Stimulated activated CD4-positive, alpha-beta T cell treated with anti-CD3 and anti-CD28 coated beads, TNF-alpha, amount 100 ng/mL, for 48 hours (primary cell): ENCODE measurements around the gene AKAP13.

Source experiments
- DNase-seq, 3 donors: peaks; one replicate each; pipeline ENCODE4 v3.0.0-alpha.2; 2020; ENCODE audit warnings: low read depth in 3 of 3

AKAP13 gene

DNA sequence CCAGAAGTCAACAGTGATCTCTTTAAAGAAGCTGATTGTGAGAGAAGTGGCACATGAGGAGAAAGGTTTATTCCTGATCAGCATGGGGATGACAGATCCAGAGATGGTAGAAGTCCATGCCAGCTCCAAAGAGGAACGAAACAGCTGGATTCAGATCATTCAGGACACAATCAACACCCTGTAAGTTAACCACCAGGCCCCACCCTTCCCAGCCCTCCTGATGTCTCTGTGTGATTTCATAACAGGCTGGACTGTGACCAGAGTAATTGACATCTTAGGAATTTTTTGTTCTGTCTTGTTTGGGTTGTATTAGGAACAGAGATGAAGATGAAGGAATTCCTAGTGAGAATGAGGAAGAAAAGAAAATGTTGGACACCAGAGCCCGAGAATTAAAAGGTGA lies 346.7 kb downstream of the AKAP13 start:
- DNase-seq, result no peak

DNA sequence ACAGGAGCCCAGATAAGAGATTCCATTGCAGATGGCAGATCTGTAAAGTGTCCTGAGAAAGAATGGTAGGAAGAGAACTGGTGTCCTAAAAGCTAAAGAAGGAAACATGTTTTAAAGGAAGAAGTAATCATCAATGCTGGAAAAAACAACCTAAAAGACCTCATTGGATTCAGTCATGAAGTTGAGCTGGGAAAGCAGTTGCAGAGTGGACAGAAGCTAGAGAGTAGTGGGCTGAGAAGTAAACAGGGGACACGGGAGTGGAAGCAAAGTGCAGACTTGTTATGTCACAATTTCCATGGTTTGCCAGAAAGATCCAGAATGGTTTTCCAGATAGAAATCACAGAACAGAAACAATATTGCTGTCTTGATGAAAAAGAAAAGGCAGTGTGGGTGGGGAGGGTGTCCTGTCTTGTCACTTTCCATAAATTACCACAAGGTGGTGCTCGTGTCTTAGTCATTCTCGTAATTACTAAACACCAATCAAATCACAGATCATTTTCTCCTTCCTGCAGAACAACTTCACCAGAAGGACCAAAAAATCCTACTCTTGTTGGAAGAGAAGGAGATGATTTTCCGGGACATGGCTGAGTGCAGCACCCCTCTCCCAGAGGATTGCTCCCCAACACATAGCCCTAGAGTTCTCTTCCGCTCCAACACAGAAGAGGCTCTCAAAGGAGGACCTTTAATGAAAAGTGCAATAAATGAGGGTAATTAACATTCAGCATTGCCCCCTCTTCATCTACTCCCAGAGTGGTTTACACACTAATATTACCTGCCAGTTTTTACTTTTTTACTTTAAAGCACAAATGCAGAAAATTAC lies 349.8 kb downstream of the AKAP13 start:
- peak in 2 of 3 donors; percentile 21 to 40 for DNase-seq

DNA sequence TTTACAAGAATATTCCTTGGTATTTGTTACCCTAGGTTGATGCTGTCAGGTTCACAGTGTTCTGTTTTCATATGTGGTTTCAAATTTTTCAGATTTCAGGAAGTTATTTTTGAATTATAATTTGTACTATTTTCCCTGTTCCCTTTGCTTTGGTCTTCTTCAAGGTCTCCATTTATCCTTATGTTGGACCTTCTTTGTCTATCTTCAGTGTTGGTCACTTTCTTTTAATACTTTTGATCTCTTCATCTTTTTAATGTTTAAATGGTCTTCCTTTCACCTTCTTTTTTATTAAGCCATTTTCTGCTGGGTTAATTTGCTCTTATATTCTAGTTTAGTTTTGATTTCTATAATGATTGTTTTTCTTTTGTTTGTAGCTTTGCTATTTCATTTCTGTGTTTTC lies 353.0 kb downstream of the AKAP13 start:
- DNase-seq, result no peak

DNA sequence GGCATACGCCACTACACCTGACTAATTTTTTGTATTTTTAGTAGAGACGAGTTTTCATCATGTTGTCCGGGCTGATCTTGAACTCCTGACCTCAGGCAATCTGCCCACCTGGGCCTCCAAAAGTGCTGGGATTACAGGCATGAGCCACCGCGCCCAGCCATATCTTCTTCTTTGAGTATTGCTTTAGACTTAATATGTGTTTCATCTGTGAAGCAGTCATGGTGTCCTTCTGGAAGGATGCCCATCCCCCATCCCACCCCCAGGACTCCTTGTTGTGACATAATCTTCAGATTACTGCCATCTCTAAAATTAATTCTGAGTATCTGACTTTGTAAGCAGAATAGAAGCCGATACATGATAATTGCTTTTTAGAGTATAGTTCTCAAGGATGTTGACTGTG lies 356.7 kb downstream of the AKAP13 start:
- no peak for DNase-seq

DNA sequence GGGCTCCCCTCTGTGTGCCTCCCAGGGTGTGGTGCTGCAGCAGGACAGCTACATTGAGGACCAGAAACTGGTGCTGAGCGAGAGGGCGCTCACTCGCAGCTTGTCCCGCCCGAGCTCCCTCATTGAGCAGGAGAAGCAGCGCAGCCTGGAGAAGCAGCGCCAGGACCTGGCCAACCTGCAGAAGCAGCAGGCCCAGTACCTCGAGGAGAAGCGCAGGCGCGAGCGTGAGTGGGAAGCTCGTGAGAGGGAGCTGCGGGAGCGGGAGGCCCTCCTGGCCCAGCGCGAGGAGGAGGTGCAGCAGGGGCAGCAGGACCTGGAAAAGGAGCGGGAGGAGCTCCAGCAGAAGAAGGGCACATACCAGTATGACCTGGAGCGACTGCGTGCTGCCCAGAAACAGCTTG lies 360.6 kb downstream of the AKAP13 start:
- no peak for DNase-seq

DNA sequence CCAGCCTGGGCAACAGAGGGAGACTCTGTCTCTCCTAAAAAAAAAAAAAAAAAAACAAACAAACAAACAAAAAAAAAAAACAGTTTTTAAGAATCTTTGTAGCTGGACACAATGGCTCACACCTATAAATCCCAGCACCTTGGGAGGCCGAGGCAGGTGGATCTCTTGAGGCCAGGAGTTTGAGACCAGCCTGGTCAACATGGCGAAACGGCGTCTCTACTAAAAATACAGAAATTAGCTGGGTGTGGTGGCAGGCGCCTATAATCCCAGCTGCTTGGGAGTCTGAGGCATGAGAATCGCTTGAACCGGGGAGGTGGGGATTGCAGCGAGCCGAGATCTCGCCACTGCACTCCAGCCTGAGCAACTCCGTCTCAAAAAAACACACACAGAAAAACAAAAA lies 361.3 kb downstream of the AKAP13 start:
- DNase-seq, result no peak

DNA sequence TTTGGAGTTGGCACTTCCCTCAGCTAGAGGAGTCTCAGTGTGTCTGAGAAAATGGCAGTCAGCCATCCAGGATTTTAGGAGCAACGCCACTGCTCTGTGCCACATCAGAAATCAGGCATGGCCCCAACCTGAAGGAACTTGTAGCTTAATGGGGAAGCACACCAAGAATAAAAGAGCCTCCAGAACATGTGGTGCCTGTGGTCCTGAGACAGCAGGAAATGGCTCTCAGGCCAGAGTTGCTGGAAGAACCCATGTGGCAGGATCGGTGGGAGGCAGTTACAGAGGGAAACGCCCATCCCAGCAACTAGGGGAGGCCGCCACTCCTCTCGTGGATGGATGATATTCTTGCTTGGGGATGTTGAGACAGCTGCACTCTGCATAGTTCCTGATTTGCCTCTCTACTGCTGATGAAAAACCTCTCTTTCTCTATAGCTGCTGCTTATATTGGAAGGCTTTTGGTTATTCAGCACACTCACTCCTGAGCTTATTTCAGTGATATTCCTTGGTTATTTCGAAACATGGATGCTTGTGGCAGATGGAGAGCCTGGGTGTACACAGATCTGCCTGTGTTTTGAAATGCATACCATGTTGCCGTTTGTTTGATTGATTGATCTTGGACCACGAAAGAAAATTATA lies 361.9 kb downstream of the AKAP13 start:
- DNase-seq, result no peak

DNA sequence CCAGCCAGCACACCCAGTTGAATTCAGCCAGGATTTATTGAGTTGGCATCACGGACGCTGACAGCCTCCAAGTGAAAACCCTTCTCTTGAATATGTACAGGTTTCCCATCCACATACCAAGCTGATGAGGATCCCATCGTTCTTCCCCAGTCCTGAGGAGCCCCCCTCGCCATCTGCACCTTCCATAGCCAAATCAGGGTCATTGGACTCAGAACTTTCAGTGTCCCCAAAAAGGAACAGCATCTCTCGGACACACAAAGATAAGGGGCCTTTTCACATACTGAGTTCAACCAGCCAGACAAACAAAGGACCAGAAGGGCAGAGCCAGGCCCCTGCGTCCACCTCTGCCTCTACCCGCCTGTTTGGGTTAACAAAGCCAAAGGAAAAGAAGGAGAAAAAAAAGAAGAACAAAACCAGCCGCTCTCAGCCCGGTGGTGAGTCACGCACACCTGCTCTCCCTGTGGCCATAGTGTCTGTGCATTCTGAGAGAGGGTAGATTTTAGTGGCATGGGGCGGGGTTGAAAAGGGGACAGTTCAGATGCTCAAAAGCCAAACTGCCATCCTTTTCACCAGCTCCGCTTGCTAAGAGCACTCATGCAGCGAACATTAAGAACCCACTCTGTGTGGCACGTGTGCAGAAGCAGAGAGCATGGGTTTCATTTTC lies 363.1 kb downstream of the AKAP13 start:
- no peak for DNase-seq

DNA sequence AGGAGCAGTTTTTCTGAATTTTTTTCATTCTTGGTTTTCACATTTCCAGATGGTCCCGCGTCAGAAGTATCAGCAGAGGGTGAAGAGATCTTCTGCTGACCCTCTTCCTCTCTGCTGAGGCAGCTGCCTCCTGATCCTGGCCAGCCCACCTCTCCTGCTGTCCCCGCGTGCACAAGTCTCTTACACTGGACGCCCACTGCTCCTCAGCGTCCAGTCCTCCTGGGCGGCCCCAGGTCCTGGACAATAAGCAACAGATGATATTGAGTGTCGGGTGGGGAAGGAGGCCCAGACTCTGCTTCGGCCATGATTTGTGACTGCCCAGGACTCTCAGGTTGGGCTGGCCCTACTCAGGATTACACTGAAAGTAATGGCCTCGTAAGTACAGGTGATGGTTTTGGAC lies 364.2 kb downstream of the AKAP13 start:
- no peak for DNase-seq

DNA sequence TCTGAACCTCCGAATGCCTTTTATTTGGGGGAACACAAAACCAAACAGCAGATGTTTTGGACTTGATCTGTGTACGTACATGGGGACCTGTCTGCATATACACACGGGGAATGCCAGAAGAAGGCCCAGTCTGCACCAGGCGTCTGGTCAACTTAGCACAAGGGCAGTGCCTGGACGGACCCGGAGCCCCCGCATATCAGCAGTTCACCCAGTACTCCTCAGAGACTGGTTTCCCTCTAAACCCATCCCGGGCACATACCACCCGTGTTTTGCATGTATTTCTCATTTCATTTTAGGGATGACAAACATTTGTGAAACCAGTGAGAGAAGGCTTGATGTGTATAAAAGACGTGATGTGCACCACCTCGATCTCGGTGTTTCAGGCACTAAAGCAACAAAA lies 364.6 kb downstream of the AKAP13 start:
- no peak for DNase-seq

DNA sequence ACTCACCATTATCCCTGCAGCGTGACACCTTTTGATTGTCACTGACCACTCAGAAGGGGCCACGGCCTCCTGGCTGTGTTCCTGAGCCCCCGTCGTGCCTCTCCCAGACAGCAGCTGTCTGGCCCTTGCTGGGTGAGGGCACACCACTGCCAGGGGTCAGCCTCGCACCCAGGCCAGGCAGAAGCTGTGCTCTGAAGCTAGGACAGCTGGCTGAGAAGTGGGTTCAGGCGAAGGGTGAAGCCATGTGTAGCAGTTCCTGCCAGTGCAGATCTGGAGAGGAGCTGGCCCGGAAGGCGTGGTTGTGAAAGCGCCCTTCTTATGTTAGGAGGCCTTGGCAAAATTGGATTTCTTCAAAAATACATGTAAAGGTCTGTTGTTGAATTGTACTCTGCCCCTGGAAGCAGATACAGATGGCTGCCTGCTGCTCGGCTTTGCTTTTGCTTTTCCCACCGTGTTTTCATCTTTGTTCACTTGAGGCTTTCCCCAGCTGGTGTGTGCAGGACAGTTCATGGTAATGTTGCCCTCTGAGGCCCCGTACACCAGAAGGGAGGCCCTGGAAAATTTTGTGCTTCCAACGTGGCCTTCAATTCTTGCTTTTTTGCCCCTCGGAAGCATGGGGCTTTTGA lies 365.2 kb downstream of the AKAP13 start:
- DNase-seq, result no peak

DNA sequence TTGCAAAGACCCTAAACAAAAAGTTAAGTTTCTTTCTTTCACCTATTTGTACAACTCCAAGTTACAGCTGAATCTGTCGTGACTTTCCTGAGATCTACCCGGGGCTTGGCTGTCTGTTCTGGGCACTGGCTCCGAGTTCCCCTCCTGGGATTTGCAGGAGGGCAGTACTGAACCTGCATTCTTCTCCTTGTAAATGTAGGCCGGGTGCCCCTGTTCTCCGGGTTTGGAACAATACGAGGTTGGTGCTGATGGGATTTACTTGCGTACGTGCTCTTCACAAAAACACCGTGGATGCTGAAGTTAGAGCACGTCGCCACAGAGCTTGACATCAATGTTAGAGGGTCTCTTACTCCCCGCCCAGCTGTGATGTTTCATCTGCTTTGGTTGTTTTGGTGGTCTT lies 366.2 kb downstream of the AKAP13 start:
- no peak for DNase-seq

DNA sequence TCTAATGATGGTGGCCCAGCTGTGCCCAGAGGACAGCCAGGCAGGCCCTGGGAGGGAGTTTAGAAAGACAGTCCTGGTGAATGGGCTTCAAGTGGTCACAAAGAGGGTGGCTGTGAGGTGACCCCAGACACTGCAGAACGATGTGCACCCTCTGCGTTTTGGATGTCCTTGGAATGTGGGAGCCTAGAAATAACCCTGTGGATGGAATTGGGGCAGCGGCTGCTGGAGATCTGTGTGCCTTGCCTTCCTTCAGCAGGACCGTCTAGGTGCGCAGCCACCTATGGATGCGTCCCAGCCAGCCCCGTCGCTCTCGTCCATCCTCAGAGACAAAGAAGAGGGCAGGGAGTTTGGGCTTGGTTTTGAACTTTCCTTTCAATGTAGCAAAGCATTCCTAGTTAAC lies 367.8 kb downstream of the AKAP13 start:
- no peak for DNase-seq

DNA sequence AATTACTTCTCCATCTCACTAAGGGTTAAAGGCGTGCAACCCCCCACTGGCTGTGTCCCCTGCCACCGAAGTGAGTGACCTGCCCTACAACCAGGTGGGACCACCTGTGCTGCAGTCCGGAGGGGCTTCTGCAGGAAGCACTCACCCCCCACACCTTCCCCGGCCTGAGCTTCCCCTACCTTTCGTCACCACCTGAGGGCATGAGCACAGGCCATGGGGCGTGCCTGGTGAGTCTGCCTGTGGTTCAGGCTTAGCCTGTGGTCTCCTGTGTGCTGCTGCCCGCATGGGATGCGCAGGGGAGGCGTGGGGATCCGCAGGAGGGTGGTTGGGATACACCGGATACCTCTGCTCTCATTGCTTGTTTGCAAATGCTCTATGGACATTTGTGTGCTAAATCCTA lies 368.3 kb downstream of the AKAP13 start:
- DNase-seq, result no peak

DNA sequence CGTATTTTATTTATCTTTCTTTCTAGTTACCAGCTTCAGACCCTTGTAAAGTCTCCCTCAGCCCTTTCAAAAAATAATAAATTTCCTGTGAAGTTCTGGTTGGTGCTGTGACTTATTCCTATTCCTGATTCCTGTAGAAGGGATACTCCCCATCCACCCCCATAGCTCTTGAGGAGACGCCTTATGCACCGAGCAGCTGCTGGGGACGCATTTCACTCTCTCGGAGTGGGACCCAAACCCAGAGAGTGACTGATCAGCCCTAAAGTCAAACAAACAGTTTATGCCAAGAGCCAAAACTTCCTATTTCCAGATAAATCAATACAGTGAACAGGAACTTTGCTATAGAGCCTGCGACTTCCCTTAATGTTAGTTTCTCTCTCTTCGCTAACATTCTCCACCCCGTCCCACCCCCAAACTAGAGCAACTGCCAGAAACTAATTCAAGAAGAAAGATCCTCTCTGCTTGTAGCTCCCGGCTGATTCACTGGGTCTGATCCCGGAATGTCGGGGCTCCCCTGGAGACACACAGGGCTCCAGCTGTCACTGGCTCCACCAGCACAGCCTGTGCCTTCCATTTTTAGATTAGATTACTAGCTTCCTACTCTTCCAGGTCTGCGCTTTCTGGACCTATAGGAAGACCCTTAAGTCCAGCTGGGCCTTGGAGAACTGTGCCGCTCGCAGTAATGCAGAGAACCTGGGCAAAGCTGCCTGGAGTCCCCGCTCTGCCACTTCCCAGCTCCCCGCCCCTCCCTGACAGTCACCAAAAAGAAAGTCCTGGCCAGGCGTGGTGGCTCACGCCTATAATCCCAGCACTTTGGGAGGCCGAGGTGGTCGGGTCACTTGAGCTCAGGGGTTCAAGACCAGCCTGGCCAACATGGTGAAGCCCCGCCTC lies 369.1 kb downstream of the AKAP13 start:
- no peak for DNase-seq

DNA sequence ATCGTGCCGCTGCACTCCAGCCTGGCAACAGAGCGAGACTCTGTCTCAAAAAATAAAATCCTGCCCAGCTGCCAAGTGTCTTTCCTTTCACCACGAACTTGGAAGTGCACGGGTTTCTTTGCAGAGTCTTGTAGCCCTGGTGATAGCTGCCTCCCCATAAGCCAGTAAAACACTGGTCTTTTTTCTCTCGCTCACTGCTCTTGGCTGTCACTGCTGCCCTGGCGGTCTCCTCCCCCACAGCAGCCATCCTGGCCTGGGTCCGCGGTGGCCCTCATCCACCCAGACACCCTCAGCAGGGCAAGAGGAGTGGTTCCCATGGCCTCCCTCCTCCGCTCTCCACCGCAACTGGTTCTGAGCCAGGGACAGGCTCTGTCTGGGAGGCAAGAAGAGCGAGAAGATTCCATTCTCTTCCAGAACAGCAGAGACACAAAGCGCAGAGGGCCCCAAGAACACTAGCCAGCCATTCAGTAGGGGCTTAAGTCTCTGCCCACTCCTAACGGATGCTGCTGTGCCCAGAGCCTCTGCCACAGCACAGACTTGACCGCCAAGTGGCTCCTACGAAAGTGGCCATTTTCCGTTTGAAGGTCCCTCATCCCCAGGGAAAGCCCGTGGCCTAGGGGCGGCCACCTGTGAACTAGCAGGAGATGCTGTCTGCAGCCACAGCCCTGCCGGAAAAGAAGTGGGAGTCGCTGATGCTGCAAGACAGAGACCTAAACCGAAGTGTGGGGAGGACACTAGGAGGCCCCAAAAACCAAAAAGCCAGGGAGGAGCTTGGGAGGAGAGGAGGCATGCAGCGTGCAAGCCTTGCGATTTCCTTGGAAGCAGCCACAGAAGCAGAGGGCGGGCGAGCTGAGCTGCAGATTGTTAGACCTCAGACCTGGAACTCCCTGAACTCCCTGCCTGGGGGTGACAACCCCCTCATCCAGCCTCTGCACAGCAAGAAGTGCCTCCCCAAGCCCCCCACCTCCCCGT lies 370.2 kb downstream of the AKAP13 start:
- no peak for DNase-seq

DNA sequence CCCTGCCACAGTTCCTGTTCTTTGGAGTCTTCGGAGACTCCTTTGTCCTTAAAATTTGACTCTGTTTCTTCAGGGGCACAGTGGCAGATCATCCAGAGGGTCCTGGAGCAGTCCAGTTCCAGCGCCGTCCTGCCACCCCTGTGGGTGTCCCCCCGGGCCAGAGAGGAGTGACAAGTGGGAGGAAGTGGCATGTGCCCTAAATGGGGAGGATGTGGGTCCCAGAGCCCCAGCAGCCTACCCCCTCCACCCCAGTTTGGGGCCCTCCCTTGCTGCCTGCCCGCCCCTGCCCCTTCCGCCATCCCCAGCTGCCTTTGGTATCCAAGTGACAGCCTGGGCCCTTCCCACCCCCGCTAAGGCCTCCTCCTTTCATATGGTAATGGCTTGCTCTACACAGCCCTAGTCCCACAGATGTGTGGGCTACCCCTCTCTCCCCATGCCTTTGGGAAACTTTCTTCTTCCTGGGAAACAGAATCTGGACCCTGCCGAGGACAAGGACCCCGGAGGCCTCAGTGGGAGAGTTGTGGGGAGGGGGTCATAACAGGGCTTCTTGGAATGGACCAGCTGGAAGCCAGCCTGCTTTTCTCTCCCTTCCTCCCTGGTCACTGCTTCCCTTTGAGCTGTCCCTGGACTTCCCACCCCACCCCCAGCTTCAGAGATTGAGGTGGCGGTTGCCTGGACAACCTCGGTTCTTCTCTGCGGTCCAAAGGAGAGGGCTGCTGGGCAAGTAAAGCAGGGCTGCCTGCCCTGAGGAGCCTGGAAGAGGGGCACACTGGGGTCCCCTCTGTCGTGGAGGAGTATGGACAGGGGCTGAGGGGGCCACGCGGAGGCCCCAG lies 371.1 kb downstream of the AKAP13 start:
- no peak for DNase-seq

DNA sequence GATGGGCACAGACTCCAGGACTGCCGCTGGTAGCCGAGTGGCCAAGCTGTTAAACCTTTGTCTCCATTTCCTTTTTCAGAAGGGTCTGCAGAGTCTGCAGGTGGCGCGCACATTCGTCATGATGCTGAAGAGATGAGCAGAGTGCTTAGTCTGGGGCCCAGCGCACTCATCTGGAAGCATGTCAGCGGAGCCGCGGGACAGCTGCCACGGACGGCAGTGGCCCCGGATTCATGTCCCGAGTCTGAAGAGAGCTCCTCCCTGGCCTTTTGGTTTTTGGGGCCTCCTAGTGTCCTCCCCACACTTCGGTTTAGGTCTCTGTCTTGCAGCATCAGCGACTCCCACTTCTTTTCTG lies 371.7 kb downstream of the AKAP13 start:
- DNase-seq, result no peak

DNA sequence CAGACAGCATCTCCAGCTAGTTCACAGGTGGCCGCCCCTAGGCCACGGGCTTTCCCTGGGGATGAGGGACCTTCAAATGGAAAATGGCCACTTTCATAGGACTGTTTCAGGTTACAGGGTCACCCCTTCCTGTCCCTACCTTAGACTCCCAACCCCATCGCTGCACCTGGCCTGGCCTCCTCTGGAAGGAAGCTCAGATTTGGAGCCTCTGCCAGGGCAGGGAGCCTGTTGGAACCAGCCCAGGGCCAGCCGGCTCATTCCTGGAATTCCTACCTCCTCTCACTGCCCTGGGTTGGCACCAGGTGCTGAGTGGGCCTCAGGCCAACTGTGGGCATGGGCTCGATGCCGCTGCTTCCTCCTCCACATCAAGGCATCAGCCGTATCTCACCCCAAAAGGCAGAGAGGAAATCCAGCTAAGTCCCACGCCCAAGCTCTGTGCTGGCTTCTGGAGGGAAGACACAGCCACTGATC lies 372.1 kb downstream of the AKAP13 start:
- DNase-seq, result no peak
